ENCODE measurements around the gene TRIM7.
A peak's percentile ranks its signal among the peaks of the same experiment; 100 is the strongest.

TRIM7 gene
- 0.13 to 0.72 reads per million in 2 experiments for total RNA-seq

DNA sequence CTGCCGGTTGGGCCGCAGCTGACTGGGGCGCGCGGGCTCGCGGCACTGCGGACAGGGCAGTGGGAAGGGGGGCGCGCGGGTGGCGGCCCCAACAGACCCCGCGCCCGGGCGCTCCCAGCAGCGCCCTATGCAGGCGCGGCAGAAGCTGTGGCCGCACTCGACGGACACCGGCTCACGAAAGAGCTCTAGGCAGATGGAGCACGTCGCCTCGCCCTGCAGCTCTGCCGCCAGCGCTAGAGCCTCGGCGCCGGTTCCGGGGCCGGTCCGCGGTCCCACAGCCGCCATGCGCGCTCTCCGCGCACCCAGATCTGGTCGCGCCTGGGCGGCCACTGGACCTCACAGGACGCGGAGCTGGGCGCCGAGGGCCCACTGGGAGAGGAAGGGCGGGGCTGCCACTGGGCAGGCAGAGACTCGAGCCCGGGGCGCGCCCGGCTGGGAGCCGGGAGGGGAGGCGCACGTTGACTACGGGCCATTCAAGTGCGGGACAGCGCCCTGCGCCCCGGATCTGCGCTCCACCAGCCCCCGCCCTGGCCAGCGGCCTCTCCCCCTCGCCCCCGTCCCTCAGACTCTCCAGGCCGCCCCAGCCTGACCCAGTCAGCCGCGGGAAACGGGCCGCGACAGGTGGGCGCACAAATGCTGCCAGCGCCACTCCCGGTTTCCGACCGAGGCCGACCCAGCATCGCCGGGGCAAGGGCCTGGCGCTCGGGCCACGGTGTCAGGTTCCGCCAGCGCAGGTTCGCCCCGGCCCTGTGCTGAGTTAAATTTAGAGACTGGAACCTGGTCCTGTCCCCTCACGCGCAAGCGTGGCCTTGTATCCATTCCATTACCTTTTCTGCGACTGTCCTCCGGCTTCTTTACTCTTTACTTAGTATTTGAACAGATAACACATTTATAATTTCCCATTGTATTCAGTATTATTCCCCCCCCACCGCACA is at the start of gene TRIM7:
Gene TRIM7 (minus strand): TSS at position 371 of the 935 bp plus-strand sequence. CDS start 86 bp downstream, at position 285.
- DNase-seq (ENCODE audit: low read depth): no peak

DNA sequence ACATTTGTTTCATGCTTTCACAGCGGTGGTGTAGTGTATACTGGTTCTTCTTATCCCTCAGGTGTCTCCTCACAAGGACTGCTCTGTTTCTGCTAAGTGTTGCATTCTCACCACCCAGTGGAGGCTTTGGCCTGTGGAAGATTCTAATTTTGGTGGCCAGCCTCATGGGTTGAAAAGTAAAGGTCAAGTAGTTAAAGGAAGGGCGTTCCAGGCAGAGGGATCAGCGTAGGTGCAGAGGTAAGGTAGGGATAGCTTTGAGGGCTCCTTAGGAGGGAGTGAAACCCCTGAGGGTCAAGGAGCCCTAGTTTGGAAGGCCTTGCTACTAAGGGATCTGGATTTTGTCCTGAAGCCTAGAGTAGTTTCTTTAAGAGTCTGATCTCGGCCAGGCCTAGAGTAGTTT is 43.3 kb upstream of the TRIM7 start:
- no peak for DNase-seq (ENCODE audit: low read depth)

DNA sequence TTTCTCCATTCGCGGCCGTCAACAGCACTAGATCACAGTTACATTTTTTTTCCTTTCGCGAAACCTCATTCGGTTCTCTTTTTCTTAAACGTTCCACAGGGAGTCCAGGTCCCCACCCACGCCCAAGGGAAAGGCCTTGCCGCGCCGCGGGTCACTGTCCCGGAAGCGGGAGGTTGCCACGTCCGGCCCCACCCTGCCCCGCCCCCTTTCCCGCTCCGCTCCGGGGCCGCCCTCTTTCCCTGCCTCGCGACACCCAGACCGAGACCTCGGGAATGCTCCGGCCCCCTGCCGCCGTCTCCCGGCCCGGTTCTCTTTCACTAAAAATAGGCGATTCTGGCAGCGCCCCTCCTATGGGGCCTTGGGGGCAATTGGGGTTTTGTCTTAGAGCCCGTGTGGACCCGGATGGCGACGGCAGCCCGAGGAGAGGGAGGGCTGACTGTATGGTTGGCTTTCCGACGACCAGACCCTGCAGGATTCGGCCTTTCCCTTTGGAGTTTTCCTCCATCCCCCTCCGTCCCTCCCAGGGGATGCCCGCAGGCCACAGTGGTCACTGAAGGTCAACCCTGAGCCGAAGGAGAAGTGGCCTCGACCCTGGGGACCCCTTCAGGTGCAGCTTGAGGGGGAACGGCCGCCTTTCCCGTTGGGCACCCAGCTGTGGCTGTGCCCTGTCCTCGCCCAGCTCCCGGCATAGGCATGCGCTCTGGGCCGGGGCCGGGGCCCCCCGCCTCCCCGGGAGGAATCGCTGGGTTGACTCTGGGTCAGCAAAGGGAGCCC is 41.5 kb upstream of the TRIM7 start:
- DNase-seq (ENCODE audit: low read depth): peak; percentile 56

DNA sequence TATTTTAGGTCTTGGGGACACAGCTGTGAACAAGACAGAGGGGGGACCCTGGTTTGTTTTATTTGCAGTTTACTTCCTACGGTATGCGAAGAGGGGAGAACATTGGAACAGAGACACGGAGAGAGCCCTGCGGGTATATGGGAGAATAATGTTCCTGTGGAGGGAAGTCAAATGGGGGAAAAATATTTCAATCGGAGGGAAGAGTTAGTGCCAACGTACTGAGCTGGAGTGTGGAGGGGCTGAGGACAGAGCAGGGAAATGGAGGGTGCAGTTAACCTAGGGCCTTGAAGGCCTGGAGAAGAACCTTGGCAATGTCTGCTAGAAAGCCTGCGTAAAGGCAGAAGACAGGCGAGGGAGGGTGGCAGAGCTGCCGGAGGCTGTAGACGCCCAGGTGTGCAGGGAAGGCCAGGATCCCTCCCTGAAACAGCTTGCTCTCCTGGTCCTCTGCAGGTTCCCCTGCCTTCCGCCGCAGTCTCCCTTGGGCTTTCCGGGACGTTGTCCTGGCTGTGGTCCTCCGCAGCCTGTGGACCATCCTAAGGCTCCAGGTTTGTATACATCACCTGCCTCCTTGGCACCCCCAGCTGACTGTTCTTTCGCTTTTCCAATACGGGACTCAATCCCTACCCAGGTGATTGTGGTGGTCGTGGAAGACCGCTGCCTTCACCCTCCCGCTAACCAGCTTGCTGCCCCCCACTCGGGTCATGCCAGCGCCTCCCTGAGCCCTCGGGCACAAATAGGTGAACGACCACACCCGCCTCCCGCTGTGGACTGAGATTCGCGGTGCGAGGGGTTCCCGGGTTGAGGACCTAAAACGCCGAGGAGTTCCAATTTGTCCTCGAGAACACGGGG is 40.7 kb upstream of the TRIM7 start:
- no peak for DNase-seq (ENCODE audit: low read depth)

DNA sequence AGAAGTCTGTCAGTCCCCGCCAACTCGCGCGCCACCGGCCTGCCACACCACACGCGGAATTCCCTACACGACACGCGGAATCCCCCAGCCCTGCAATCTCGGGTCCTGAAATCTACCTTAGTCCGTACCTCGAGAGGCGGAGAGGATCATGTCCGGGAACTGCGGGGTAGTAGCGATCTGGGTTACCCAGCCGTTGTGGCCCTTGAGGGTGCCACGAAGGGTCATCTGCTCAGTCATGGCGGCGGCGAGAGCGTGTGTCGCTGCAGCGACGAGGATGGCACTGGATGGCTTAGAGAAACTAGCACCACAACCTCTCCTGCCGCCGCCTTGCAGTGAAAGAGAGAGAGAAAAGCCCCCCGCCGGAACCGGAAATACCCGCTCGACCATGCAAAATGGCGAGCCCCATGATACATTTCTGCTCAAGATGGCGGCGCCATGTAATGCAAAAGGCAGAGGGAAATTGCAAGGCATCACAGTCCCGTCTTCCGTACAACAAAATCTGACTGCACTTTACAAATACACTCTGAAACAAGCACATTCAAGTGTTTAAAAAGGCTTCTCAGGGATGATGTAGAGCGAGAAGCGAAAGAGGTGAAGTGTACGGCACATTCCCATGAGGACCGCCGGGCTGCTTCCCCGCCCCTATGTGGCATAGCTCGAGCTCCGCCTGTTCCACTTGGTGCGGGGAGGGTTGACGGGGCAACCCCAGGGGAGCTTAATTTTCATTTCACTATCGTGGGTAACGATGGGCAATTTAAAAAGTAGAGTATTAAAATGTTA is 38.8 kb upstream of the TRIM7 start, which contains the start of gene RACK1:
Gene RACK1 (minus strand): TSS at position 343 of the 780 bp plus-strand sequence. CDS start 106 bp downstream, at position 237.
- DNase-seq (ENCODE audit: low read depth): peak; percentile 86

DNA sequence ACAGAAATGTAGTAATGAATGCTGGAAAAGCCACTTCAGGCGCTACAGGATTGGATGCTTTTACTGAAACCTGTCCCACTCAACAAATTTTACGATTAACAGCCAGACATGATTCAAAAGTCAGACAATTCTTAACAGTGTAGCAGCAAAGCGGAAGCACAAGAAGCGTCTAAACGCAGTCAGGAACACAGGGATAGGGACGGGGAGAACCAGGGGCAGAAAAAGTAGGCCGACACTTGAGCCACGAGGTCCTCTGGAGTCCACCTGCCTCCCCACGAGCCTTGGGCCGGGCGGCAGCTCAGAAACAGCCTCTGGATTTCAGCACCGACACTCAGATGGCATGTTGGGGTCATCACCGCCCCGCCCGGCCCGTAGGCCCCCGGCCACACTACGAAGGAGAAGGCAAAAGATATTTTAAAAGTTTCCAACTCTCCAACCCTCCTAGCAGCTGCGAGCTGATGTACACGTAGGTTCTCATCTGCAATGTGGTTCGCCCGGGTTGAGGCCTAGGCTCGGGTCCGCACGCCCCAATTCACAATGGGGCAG is 38.1 kb upstream of the TRIM7 start:
- no peak for DNase-seq (ENCODE audit: low read depth)

DNA sequence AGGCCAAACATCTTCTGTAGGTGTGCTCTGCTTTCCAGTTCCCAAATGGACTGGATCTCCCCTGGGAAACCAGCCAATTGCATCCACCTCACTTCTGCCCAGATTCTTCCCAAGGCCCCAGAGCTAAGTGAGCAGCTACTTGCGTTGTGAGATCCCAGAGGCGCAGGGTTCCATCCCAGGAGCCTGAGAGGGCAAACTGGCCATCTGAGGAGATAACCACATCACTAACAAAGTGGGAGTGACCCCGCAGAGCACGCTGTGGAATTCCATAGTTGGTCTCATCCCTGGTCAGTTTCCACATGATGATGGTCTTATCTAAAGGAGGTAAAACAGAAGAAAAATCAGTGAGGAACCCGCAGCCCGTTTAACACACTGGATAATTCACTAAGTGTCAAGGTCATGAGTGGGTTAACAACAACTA is 37.0 kb upstream of the TRIM7 start:
- no peak for DNase-seq (ENCODE audit: low read depth)

DNA sequence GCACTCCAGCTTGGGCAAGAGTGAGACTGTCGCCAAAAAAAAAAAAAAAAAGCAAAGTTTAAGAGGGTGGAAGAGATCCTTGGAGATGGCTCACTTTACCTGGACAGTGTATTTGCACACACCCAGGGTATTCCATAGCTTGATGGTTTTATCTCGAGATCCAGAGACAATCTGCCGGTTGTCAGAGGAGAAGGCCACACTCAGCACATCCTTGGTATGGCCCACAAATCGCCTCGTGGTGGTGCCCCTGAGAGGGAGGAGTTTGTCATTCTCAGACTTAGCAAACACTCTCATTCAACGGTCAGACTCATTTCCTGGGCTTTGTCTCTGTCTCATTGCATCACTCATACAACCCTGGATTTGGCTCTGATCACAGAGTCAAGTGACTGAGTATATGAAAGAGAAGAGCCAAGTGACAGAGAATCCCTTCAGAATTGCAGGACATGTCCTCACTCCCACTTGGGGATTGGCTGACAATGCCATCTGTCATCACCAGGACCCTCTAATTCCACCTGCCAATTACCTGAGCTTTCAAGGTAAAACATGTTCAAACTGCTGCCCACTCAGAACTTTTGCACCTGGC is 36.5 kb upstream of the TRIM7 start:
- no peak for DNase-seq (ENCODE audit: low read depth)

DNA sequence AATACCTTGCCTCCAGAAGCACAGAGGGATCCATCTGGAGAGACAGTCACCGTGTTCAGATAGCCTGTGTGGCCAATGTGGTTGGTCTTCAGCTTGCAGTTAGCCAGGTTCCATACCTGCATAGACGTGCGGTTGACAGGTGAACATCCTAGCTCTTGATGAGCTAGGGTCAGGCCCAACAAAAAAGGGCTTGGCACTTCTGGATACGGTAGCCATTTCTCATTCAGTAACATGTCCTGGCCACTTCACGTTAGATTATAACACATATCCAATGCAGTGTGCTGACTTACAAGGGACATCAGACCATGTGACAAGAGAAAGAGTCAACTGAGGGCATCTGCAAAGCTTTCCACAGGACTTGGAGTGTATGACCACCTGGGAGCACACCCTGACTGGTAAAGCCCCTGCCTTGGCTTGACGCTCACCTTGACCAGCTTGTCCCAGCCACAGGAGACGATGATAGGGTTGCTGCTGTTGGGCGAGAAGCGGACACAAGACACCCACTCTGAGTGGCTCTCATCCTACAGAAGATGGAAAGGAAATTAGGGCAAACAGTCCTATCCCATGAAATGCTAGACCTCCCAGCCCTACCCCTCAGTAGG is 34.2 kb upstream of the TRIM7 start:
- no peak for DNase-seq (ENCODE audit: low read depth)

DNA sequence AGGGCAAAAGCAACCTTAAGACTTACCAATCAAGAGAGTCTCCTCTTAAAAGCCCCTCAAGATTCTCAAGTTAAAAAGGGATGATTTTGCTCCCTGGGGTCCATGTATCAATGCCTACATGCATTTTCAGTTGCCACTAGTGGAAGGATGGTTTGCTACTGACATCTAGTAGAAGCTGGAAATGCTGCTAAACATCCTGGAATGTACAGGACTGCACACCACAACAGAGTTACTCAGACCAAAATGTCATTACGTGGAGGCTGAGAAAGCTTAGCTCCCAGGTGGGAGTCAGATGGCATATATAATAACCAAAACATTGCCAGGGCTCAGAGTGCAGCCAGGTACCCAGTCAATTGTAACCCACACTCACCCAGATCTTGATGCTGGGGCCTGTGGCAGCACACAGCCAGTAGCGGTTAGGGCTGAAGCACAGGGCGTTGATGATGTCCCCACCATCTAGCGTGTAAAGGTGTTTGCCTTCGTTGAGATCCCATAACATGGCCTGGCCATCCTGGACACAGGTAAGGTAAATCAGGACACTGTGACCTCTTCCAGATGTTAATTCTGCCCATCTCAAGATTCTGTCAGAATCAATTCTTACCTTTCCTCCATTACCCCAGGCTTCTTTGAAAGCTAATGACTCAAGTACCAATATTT is 32.9 kb upstream of the TRIM7 start:
- no peak for DNase-seq (ENCODE audit: low read depth)

DNA sequence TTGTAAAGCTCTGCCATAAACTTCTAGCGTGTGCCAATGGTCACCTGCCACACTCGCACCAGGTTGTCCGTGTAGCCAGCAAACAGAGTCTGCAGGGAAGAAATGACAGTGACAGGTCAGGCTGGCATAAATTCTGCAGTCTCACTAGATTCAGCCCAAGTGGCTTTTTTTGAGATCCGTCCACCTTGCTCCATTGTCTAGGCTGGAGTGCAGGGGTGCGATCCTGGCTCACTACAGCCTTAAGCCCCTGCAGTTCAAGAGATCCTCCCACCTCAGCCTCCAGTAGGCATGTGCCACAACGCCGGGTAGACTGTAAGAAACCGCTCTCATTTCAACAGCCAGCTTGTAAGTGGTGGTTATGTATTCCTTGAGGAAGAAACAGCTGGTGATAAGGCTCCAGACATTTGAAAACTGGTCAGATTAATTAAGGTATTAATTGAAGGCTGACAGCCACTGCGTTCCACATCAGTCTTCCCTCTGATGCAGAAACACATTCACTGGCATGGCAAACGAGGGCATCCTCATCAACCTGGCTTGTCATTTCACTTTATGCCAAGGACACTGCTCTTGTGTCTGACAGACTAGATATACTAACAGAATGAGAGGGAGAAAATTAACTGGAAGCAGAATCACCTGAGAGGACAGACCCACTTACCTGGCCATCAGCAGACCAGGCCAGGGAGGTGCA is 32.1 kb upstream of the TRIM7 start:
- DNase-seq (ENCODE audit: low read depth): no peak

DNA sequence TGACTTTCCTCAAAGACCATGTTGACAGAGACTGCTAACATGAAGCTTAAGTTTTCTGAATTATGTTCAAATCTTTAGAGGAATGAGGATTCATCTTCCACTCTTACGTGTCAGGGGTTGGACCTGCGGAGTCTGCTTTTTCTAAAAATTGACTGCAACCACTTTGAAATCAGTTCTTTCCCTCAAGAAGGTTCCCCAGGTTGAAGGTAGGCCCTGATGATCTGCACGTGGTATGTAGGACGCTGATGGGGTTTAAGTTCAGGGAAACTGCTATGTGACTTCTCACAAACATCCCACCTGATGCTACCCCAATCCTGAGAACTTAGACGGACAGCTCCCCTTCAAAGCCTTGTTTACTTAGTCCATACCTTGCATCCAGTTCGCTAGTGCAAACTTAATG is 31.5 kb upstream of the TRIM7 start:
- no peak for DNase-seq (ENCODE audit: low read depth)

DNA sequence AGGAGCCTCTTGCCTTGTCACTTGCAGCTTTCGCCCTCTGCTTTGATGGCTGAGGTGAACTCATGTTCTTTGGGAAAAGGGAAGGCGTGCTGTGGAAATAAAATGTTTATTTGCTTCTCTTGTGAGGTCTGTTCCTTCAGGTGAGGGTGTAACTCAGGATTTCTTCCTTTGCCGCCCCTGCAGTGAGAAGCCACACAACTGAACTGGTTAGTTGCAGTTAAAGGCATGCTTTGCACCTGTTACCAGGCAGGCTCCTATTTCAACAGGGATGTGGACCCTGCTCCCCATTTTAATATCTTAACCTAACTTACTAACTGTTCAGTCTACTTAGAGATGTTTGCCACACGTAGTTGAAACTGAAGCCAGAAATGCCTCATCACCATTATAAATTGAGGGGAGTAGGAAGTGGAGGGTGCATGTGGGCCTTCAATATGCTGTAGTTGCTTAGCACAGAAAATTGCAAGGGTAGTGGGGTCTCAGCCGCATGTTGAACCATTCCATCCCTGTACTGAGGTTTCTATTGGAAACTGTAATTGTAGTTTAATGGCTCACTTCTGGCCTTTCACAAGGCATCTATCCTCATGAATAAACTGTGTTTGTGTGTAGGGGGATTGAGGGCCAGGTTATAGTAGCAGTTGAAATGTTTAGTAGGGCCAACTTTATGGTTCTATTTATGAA is 30.8 kb upstream of the TRIM7 start:
- no peak for DNase-seq (ENCODE audit: low read depth)

DNA sequence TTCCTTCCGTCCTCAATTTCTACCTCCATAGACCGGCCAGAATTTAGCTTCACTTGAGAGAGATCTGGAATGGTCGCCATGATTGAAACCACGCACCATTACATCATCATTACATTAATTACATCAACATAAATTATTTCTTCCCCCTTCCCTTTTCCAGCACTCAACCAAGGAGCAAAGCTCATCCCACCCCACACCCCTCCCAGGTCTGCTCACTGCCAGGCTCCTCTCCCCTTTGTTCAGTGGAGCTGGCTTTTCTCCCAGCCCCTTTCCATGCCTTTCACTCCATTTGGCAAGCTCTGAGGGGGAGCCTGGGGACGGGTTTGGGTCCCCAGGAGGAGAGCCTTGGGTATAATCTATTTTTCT is 30.3 kb upstream of the TRIM7 start:
- DNase-seq (ENCODE audit: low read depth): no peak

DNA sequence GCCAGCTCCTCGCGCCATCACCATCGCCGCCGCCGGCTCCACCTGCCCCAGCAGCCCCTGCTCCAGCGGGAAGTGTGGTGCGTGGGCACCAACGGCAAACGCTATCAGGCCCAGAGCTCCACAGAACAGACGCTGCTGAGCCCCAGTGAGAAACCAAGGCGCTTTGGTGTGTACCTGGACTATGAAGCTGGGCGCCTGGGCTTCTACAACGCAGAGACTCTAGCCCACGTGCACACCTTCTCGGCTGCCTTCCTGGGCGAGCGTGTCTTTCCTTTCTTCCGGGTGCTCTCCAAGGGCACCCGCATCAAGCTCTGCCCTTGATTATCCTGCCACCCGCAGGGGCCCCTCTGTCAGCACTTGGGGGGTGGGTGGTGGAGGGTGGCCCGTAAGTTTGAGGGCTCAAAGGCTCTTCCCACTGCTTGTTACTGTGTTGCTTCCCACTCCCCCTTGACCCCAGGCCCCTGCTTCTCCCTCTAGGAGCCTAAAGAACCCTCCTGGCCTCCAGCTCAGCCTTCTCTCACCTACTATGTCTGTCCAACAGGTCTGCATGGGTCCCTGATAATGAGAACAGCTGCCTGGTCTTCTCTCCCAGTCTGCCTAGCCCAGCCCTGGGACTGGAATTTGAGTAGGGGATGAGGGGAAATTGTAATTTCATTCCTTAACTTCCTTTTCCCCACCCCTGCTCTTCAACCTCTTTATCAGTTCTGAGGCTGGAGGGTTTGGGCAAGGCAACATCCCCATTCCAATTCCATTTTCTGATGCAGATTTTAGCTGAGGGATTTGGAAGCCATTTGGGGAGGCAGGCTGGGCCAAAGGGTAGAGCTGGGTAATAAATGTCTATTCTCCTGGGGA is 29.7 kb upstream of the TRIM7 start:
- no peak for DNase-seq (ENCODE audit: low read depth)

DNA sequence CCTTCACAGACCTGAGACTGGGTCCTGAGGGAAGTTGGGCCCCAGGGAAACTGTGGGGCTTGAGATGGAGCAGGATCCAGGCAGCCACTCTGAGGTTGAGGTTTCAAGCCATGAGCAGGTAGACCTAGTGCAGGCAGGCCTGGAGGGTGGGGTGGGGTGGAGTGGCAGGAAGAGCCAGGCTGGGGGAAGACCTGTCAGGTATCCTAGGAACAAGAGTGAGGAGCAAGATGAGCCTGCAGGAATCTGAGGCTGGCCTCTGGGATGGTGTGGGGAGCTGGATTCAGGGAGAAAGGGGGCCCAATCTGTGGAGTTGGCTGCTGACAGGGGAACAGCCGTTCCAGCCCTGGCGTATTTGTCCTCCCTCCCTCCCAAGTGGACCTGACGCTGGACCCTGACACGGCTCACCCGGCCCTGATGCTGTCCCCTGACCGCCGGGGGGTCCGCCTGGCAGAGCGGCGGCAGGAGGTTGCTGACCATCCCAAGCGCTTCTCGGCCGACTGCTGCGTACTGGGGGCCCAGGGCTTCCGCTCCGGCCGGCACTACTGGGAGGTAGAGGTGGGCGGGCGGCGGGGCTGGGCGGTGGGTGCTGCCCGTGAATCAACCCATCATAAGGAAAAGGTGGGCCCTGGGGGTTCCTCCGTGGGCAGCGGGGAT is 28.9 kb upstream of the TRIM7 start:
- no peak for DNase-seq (ENCODE audit: low read depth)

Data from T follicular helper cell (primary cell).